Hematopoietic multipotent progenitor cell treated with erythropoietin and hydrocortisone succinate and interleukin-3 and kit ligand, for 6 days (in vitro differentiated cells): ENCODE data around the gene ZBED4.

Experiments
- DNase-seq: peaks from one replicate; pipeline ENCODE4 v3.0.0-alpha.2; 2015

Gene ZBED4

GRCh38 chr22:49856766-49857618 lies 3.3 kb downstream of the ZBED4 start:
- no peak for DNase-seq

- no peak for DNase-seq
These were observed 5.2 kb downstream of the ZBED4 start for GRCh38 chr22:49858827-49859226.

- DNase-seq, result peak; percentile 66
These were observed 8.2 kb downstream of the ZBED4 start for GRCh38 chr22:49861642-49862495.

- no peak for DNase-seq
These were observed 8.8 kb downstream of the ZBED4 start for GRCh38 chr22:49862496-49862776.

- DNase-seq, result no peak
These were observed 10.3 kb downstream of the ZBED4 start for GRCh38 chr22:49863931-49864330.

GRCh38 chr22:49865156-49865555 lies 11.5 kb downstream of the ZBED4 start:
- DNase-seq, result no peak

- no peak for DNase-seq
These were observed 12.5 kb downstream of the ZBED4 start for GRCh38 chr22:49866134-49866533.

GRCh38 chr22:49866646-49867045 lies 13.0 kb downstream of the ZBED4 start:
- DNase-seq, result no peak

- DNase-seq, result no peak
These were observed 13.9 kb downstream of the ZBED4 start for GRCh38 chr22:49867303-49868265.

GRCh38 chr22:49869086-49869830 lies 15.6 kb downstream of the ZBED4 start:
- DNase-seq, result no peak

GRCh38 chr22:49869845-49870712 lies 16.4 kb downstream of the ZBED4 start:
- peak; percentile 45 for DNase-seq

- DNase-seq, result peak; percentile 47
These were observed 17.8 kb downstream of the ZBED4 start for GRCh38 chr22:49871482-49871881.

GRCh38 chr22:49872347-49872746 lies 18.7 kb downstream of the ZBED4 start:
- no peak for DNase-seq

GRCh38 chr22:49873228-49873940 lies 19.7 kb downstream of the ZBED4 start:
- no peak for DNase-seq

GRCh38 chr22:49877642-49878041 lies 24.0 kb downstream of the ZBED4 start:
- no peak for DNase-seq

- no peak for DNase-seq
These were observed 24.6 kb downstream of the ZBED4 start for GRCh38 chr22:49878206-49878605.

GRCh38 chr22:49879871-49880270 lies 26.2 kb downstream of the ZBED4 start:
- no peak for DNase-seq

GRCh38 chr22:49880281-49880680 lies 26.6 kb downstream of the ZBED4 start:
- peak; percentile 58 for DNase-seq

- no peak for DNase-seq
These were observed 28.2 kb downstream of the ZBED4 start for GRCh38 chr22:49881856-49882255.

- DNase-seq, result no peak
These were observed 29.1 kb downstream of the ZBED4 start for GRCh38 chr22:49882519-49883293.
